GM12878 (cell line): ENCODE data around the gene NFATC1. TPM values are rescaled to one million over a fixed set of nuclear protein-coding genes. Genes with fewer than 3 reads are reported as not detected.
A peak's percentile ranks its signal among the peaks of the same experiment; 100 is the strongest.

Experiments
- ATAC-seq: fragments of 200-7000 bp; cut with Tn5 transposase; 3 replicates; pipeline ENCODE4 v1.9.1; 2020; ENCODE audit warnings: mild to moderate bottlenecking, moderate library complexity
- BruUV-seq: library from RNA; stranded (reverse); fragments of 400-500 nt; replicated peaks from 2 replicates; lab custom pipeline; 2021; lab: Mats Ljungman, UMichigan
- CTCF ChIA-PET: fragments of 300-600 bp; sonication (Branson Sonifier 250); formaldehyde crosslinking; extraction: SDS; loops from one replicate; lab custom pipeline; 2021; ENCODE audit warnings: inconsistent platforms; lab: Yijun Ruan, JAX
- POLR2A ChIA-PET: fragments of 350-600 bp; formaldehyde crosslinking; extraction: SDS; loops from one replicate; lab custom pipeline; 2021; ENCODE audit warnings: inconsistent platforms; lab: Charles Lee
- RAD21 ChIA-PET: fragments of 300-600 bp; sonication (Branson Sonifier 250); formaldehyde crosslinking; loops from one replicate; lab custom pipeline; 2023; ENCODE audit warnings: antibody characterized with exemption; ENCODE audit not compliant: unreplicated experiment; lab: Charles Lee
- SMC1A ChIA-PET: fragments of 300-600 bp; sonication (Branson Sonifier 250); formaldehyde crosslinking; loops from one replicate; lab custom pipeline; 2023; ENCODE audit not compliant: unreplicated experiment, uncharacterized antibody; lab: Charles Lee
- DNase-seq: peaks from one replicate; pipeline ENCODE4 v3.0.0-alpha.2; 2011; ENCODE audit warnings: low read depth, low spot score
- FAIRE-seq: peaks from 3 replicates; lab custom pipeline; 2011; peaks lifted over from hg19 to GRCh38; lab: Jason Lieb, UNC
- H2AFZ ChIP-seq: 2 replicates; pipeline ENCODE4 v1.6.0; 2011; ENCODE audit warnings: low read depth, low read length, control low read depth; ENCODE audit not compliant: control insufficient read depth
- H3K27ac ChIP-seq: 2 replicates; pipeline ENCODE4 v1.5.1; 2011; ENCODE audit warnings: control low read depth; ENCODE audit not compliant: control insufficient read depth, insufficient read depth
- H3K27me3 ChIP-seq, 2 experiments: replicated peaks in 1 of 2; 2 replicates each; pipeline versions ENCODE4 v1.6.0 to v1.6.1; 2011; ENCODE audit warnings: low read length in 1 of 2; ENCODE audit not compliant: control insufficient read depth in 2 of 2, insufficient read depth in 2 of 2
- H3K36me3 ChIP-seq, 2 experiments: 2 replicates each; pipeline ENCODE4 v1.5.1; 2011; ENCODE audit warnings: low read length in 1 of 2; ENCODE audit not compliant: control insufficient read depth in 2 of 2, insufficient read depth in 2 of 2
- H3K4me1 ChIP-seq: 2 replicates; pipeline ENCODE4 v1.6.1; 2011; ENCODE audit warnings: mild to moderate bottlenecking, low read length, moderate library complexity, mixed read lengths; ENCODE audit not compliant: control insufficient read depth, insufficient read depth
- H3K4me2 ChIP-seq: 2 replicates; pipeline ENCODE4 v1.6.0; 2011; ENCODE audit warnings: control low read depth; ENCODE audit not compliant: control insufficient read depth, insufficient read depth
- H3K4me3 ChIP-seq: fragments of 200-600 bp; sonication (generic); 2 replicates; pipeline ENCODE4 v1.5.1; 2016
- H3K79me2 ChIP-seq: 2 replicates; pipeline ENCODE4 v1.6.0; 2011; ENCODE audit warnings: low read length; ENCODE audit not compliant: control insufficient read depth, insufficient read depth
- H3K9ac ChIP-seq: 2 replicates; pipeline ENCODE4 v1.8.0; 2011; ENCODE audit warnings: low read length, control low read depth, mixed read lengths; ENCODE audit not compliant: control insufficient read depth, insufficient read depth
- H3K9me3 ChIP-seq: replicated peaks from 3 replicates; pipeline ENCODE4 v1.5.1; 2011; ENCODE audit warnings: mild to moderate bottlenecking, low read length; ENCODE audit not compliant: control insufficient read depth, insufficient read depth
- H4K20me1 ChIP-seq: 2 replicates; pipeline ENCODE4 v1.6.0; 2011; ENCODE audit not compliant: control insufficient read depth, insufficient read depth
- BRCA1 ChIP-seq: IDR thresholded peaks from 2 replicates; pipeline ENCODE4 v1.6.1; 2011; ENCODE audit warnings: low read depth, low read length, improper control_type of control experiment
- EGR1 ChIP-seq, 2 experiments: IDR thresholded peaks; 1 replicate in 1 of 2; 2 replicates in 1 of 2; pipeline ENCODE4 v1.6.1; 2011 to 2012; ENCODE audit warnings: low read depth in 2 of 2, low read length in 2 of 2, borderline replicate concordance in 1 of 2, mild to moderate bottlenecking in 1 of 2, moderate library complexity in 1 of 2
- GABPA ChIP-seq: IDR thresholded peaks from 2 replicates; pipeline ENCODE4 v1.6.1; 2014; ENCODE audit warnings: antibody characterized with exemption, low read depth, mild to moderate bottlenecking, inconsistent platforms
- MYC ChIP-seq: IDR thresholded peaks from 2 replicates; pipeline ENCODE4 v1.6.1; 2011; ENCODE audit warnings: mild to moderate bottlenecking, low read length, moderate library complexity, inconsistent platforms; ENCODE audit not compliant: insufficient read depth, insufficient replicate concordance, insufficient read length, severe bottlenecking
- NFYA ChIP-seq: IDR thresholded peaks from 2 replicates; pipeline ENCODE4 v1.6.1; 2011; ENCODE audit warnings: low read depth, mild to moderate bottlenecking, low read length, improper control_type of control experiment, borderline replicate concordance
- POLR2A ChIP-seq: IDR thresholded peaks from 2 replicates; pipeline ENCODE4 v1.6.1; 2011; ENCODE audit warnings: low read depth, mild to moderate bottlenecking, low read length
- SPI1 ChIP-seq: IDR thresholded peaks from 2 replicates; pipeline ENCODE4 v1.6.1; 2011; ENCODE audit warnings: low read depth, mild to moderate bottlenecking, low read length, moderate library complexity, borderline replicate concordance; ENCODE audit not compliant: insufficient read depth
- whole genome bisulfite sequencing: methylation state at CpG from one replicate; pipeline ENCODE4 v1.1.6; 2016; ENCODE audit warnings: low lambda C conversion rate; ENCODE audit not compliant: insufficient replicate concordance, insufficient coverage; ENCODE audit errors: missing lambda C conversion rate; 5-methylcytosine and 5-hydroxymethylcytosine counted together
- in situ Hi-C: fragments of 300-500 bp; cut with MboI; formaldehyde crosslinking; loops from 9 replicates; pipeline ENCODE4 v1.14.3; 2018; ENCODE audit warnings: mixed read lengths
- intact Hi-C: fragments of 100-400 bp; cut with micrococcal nuclease; formaldehyde crosslinking; loops from one replicate; pipeline ENCODE4 v1.14.2; 2022; ENCODE audit not compliant: unreplicated experiment
- polyA plus RNA-seq, 11 experiments: library from polyadenylated mRNA; depleted of rRNA in 4 of 11; unstranded in 6 of 11; stranded (reverse) in 5 of 11; fragments of >200 nt; fragmentation: Nextera tagmentation in 4 of 11; fragmentation: Illumina TruSeq in 1 of 11; extraction: Ambion mirVana in 4 of 11; extraction: Trizol in 1 of 11; gene quantifications; 1 replicate in 1 of 11; 2 replicates in 10 of 11; pipeline versions ENCODE4 v1.2.1 to v1.2.3, GENCODE V29; 2011 to 2016; ENCODE audit warnings: inconsistent platforms in 2 of 11, missing spikeins in 2 of 11, low read depth in 1 of 11
- total RNA-seq, 4 experiments: library from RNA; depleted of rRNA in 3 of 4; stranded (reverse); fragments of >200 nt in 3 of 4; fragmentation: Illumina TruSeq in 1 of 4; extraction: Trizol in 1 of 4; gene quantifications; 2 replicates each; pipeline versions ENCODE4 v1.2.1 to v1.2.3, GENCODE V29; 2013 to 2021
- TF ChIP-seq, protein P1 (sequence below): IDR thresholded peaks from 2 replicates; pipeline ENCODE4 v1.6.1; 2011; ENCODE audit warnings: mild to moderate bottlenecking, low read depth, low read length, moderate library complexity; ENCODE audit not compliant: insufficient replicate concordance
- TF ChIP-seq, protein P2 (sequence below): fragments of 450-650 bp; IDR thresholded peaks from 2 replicates; pipeline ENCODE4 v1.6.1; 2017; ENCODE audit warnings: mild to moderate bottlenecking, moderate library complexity

NFATC1 gene
- total and polyA plus RNA-seq, 10 of the 15 experiments (the other 5 are each of a cell fraction or from before 2014, with no cell fraction given), result 0.84 to 20.8 (median 5.1) TPM

DNA sequence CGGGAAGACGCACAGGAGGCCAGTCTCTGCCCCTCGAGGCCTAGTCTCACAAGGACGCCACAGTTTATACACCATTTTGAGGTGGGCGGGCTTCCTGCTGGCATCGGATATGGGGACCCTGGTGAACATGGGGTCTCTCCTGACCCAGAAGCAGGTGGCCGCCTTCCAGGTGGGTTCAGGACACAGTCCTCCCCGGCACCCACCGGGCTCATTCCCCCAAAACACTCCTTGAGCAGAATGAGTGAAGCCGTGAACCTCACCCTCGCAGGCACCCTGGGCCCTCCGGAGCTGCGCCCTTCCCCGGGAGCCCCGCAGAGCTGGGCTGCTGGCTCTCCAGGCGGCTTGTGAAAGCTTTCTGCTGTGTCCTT lies 6.5 kb downstream of the NFATC1 start:
- SMC1A ChIA-PET, result interaction anchor here (0.6 to 4.1 kb wide), 6 partner anchors 10 to 858 kb away, joined by 3 to 18 read pairs (median 10); no protein-coding TSS in a partner anchor
- intact Hi-C loops (no loop called here), in situ Hi-C loops (loop anchor here (10.0 kb wide), 1 partner anchor 113 kb away; no protein-coding TSS in a partner anchor)
- Histone ChIP-seq H3K27ac (no peak overlapping the region), H3K4me3 (no peak overlapping the region), H2AFZ (no peak overlapping the region), H3K27me3 (peaks cover 0 to 3% of the 10 kb centered on the region in 2 experiments; a peak in 1 of 4 replicates), H3K4me2 (peak overlapping the region; percentile 57), H3K36me3 (no peaks in the 10 kb centered on the region), H4K20me1 (no peaks in the 10 kb centered on the region), H3K79me2 (no peaks in the 10 kb centered on the region; the same call in none of the 2 replicates), H3K9me3 (no peaks in the 10 kb centered on the region), H3K9ac (no peak overlapping the region), H3K4me1 (peaks cover 35% of the 10 kb centered on the region)
- DNase-seq, result no peak
- no peak for FAIRE-seq
- ATAC-seq, result no peak
- CTCF ChIA-PET, result interaction anchor here (1.2 to 2.2 kb wide), 3 partner anchors 9 to 57 kb away, joined by 3 to 7 read pairs (median 6); no protein-coding TSS in a partner anchor
- POLR2A ChIA-PET, result interaction anchor here (0.9 to 2.1 kb wide), 2 partner anchors 27 to 121 kb away, joined by 3 to 7 read pairs; no protein-coding TSS in a partner anchor
- no TSS peak for BruUV-seq
- RAD21 ChIA-PET, result interaction anchor here (2.3 to 5.1 kb wide), 3 partner anchors 33 to 121 kb away, joined by 10 to 36 read pairs (median 12); no protein-coding TSS in a partner anchor
- TF ChIP-seq EGR1 (IDR thresholded peaks at IDR 0.05; ENCODE audit: borderline replicate concordance in 1 of 2, low read depth in 2 of 2, low read length in 2 of 2), result no peak
- TF ChIP-seq, protein P1, sequence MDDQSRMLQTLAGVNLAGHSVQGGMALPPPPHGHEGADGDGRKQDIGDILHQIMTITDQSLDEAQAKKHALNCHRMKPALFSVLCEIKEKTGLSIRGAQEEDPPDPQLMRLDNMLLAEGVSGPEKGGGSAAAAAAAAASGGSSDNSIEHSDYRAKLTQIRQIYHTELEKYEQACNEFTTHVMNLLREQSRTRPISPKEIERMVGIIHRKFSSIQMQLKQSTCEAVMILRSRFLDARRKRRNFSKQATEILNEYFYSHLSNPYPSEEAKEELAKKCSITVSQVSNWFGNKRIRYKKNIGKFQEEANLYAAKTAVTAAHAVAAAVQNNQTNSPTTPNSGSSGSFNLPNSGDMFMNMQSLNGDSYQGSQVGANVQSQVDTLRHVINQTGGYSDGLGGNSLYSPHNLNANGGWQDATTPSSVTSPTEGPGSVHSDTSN, result no peak
- no peak for TF ChIP-seq GABPA
- TF ChIP-seq NFYA, result no peak
- TF ChIP-seq SPI1, result no peak
- TF ChIP-seq MYC, result no peak
- TF ChIP-seq POLR2A, result no peak
- TF ChIP-seq, protein P2, sequence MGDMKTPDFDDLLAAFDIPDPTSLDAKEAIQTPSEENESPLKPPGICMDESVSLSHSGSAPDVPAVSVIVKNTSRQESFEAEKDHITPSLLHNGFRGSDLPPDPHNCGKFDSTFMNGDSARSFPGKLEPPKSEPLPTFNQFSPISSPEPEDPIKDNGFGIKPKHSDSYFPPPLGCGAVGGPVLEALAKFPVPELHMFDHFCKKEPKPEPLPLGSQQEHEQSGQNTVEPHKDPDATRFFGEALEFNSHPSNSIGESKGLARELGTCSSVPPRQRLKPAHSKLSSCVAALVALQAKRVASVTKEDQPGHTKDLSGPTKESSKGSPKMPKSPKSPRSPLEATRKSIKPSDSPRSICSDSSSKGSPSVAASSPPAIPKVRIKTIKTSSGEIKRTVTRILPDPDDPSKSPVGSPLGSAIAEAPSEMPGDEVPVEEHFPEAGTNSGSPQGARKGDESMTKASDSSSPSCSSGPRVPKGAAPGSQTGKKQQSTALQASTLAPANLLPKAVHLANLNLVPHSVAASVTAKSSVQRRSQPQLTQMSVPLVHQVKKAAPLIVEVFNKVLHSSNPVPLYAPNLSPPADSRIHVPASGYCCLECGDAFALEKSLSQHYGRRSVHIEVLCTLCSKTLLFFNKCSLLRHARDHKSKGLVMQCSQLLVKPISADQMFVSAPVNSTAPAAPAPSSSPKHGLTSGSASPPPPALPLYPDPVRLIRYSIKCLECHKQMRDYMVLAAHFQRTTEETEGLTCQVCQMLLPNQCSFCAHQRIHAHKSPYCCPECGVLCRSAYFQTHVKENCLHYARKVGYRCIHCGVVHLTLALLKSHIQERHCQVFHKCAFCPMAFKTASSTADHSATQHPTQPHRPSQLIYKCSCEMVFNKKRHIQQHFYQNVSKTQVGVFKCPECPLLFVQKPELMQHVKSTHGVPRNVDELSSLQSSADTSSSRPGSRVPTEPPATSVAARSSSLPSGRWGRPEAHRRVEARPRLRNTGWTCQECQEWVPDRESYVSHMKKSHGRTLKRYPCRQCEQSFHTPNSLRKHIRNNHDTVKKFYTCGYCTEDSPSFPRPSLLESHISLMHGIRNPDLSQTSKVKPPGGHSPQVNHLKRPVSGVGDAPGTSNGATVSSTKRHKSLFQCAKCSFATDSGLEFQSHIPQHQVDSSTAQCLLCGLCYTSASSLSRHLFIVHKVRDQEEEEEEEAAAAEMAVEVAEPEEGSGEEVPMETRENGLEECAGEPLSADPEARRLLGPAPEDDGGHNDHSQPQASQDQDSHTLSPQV, result no peak
- TF ChIP-seq BRCA1, result no peak
- 97% methylated on average over 16 of the region's 16 CpGs for WGBS
